Immature natural killer cell (primary cell): ENCODE data around the gene APOBEC3B. TPM values are rescaled to one million over a fixed set of nuclear protein-coding genes. Genes with fewer than 3 reads are reported as not detected.
"Not testable (repeated sequence)": the region's sequence is repeated elsewhere in the genome, so short reads cannot be mapped to it uniquely, and the experiment has no call there.

ENCODE experiments used
- DNase-seq, 3 donors: peaks; one replicate each; pipeline ENCODE4 v3.0.0; 2022; ENCODE audit warnings: mixed read lengths in 1 of 3
- H3K27ac Mint-ChIP-seq, 6 donors: one replicate each; pipeline ENCODE4 v1.8.0; 2020; ENCODE audit warnings: mixed read lengths in 6 of 6, mild to moderate bottlenecking in 5 of 6, inconsistent platforms in 4 of 6, moderate library complexity in 3 of 6
- H3K27me3 Mint-ChIP-seq, 3 donors: one replicate each; pipeline ENCODE4 v1.8.0; 2020 to 2021; ENCODE audit warnings: low read depth in 3 of 3, mild to moderate bottlenecking in 3 of 3, mixed read lengths in 3 of 3, moderate library complexity in 3 of 3, inconsistent platforms in 1 of 3
- H3K36me3 Mint-ChIP-seq, 3 donors: one replicate each; pipeline ENCODE4 v1.8.0; 2020; ENCODE audit warnings: mixed read lengths in 3 of 3, inconsistent platforms in 2 of 3, mild to moderate bottlenecking in 2 of 3
- H3K4me1 Mint-ChIP-seq, 2 donors: one replicate each; pipeline ENCODE4 v1.8.0; 2020; ENCODE audit warnings: inconsistent platforms in 2 of 2, mild to moderate bottlenecking in 2 of 2, mixed read lengths in 2 of 2, moderate library complexity in 1 of 2
- H3K4me3 Mint-ChIP-seq, 5 donors: one replicate each; pipeline ENCODE4 v1.8.0; 2020; ENCODE audit warnings: mild to moderate bottlenecking in 5 of 5, mixed read lengths in 5 of 5, inconsistent platforms in 3 of 5, moderate library complexity in 3 of 5
- H3K9me3 Mint-ChIP-seq, 6 donors: one replicate each; pipeline ENCODE4 v1.8.0; 2020; ENCODE audit warnings: mild to moderate bottlenecking in 6 of 6, mixed read lengths in 6 of 6, inconsistent platforms in 4 of 6, moderate library complexity in 3 of 6
- polyA plus RNA-seq, 3 donors: library from polyadenylated mRNA; unstranded; fragments of 300-500 nt; fragmentation: Illumina TruSeq; gene quantifications; one replicate each; pipeline ENCODE4 v1.2.3, GENCODE V29; 2021

Gene APOBEC3B
- polyA plus RNA-seq, 3 donors from 2014 or later: 2.0 to 3.9 (median 3.3) TPM

DNA sequence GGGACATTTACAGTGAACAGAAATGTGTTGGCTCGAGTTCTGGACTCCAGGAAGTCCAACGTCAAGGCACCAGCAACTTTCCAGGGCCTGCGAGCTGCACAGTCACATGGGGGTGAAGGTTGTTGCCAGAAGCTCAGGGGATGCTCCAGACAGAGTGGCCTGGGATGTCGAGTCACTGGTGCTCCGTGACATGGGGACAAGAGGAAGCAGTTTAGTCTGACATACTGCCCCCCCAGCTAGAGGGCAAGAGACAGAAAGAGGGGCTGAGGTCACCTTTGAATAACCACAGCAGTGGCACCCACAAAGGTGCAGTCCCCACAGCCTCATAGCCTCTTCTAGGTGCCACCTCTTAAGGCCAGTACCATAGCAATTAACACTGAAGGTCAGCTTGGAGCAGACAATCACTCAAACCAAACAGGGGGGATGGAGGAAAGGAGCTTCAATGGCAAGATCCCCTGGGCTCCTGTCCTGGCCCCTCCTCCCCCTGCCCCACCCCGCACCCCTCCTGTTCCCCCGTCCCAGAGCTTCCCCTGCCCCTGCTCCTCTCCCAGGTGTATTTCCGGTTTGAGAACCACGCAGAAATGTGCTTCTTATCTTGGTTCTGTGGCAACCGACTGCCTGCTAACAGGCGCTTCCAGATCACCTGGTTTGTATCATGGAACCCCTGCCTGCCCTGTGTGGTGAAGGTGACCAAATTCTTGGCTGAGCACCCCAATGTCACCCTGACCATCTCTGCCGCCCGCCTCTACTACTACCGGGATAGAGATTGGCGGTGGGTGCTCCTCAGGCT, 42.6 kb downstream of the APOBEC3B start:
- H3K4me1 Mint-ChIP-seq: peaks cover 54 to 61% of the 10 kb centered on the region in 2 donors
- peak overlapping the region; percentile 20 to 89 (median 72) for H3K27ac Mint-ChIP-seq
- no peaks in the 10 kb centered on the region for H3K9me3 Mint-ChIP-seq
- H3K36me3 Mint-ChIP-seq: peaks cover 4 to 21% (median 5%) of the 10 kb centered on the region in 3 donors
- peaks cover 4 to 8% (median 5%) of the 10 kb centered on the region in 3 donors for H3K27me3 Mint-ChIP-seq
- peak in 2 of 3 donors; percentile 32 to 33 for DNase-seq
- peak overlapping the region in 4 of 5 donors; percentile 10 to 63 (median 34) for H3K4me3 Mint-ChIP-seq

DNA sequence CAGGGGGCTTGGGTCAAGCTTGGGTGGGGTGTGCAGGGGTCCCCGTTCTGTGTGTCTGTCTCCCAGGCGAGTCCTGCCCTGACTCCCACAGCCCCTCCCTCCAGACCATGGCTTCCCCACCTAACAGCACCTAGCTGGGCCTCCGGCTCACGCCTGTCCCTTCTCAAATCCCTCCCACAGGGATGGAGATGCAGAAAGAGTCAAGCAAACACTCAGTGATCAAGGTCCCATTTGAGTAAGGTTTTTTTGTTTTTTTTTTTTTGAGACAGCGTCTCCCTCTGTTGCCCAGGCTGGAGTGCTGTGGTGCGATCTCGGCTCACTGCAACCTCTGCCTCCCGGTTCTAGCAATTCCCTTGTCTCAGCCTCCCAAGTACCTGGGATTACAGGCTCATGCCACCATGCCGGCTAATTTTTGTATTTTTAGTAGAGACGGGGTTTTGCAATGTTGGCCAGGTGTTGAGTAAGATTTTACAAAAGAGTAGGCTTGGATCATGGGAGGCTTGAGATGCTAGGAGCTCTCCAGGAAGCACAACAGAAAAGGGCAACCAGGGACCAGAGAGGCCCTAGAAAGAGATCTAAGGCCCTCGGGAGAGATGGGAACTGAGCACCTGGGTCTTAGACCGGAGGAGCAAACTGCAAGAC, 44.5 kb downstream of the APOBEC3B start:
- Mint-ChIP-seq H3K4me1 (peaks cover 37 to 48% of the 10 kb centered on the region in 2 donors), H3K4me3 (no peak overlapping the region), H3K27me3 (peaks cover 0 to 3% (median 0%) of the 10 kb centered on the region in 3 donors), H3K9me3 (no peaks in the 10 kb centered on the region), H3K27ac (peak overlapping the region in 5 of 6 donors; percentile 43 to 81 (median 64)), H3K36me3 (peaks cover 4 to 14% (median 5%) of the 10 kb centered on the region in 3 donors)
- DNase-seq: no peak

DNA sequence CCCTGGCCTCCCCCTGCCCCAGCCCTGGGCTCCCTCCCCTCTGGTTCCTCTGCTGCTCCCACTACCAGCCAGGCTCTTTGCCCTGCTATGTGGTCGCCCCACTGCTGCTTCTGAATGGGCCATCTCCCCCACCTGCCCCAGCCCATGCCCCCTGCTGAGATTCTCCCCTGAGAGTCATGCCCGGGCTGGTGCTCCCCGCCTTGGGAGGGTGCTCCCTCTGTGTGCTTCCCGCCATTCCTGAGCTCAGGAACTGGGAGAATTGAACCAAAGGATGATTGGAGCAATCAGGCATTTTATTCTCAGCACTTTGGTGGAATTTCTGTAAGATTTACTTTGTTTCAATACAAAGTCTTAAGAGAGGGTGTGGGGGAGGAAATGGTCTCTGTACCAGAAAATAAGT, 45.6 kb downstream of the APOBEC3B start:
- Mint-ChIP-seq H3K27ac (peak overlapping the region in 4 of 6 donors; percentile 27 to 60 (median 46)), H3K36me3 (peaks cover 4 to 11% (median 5%) of the 10 kb centered on the region in 3 donors), H3K4me3 (no peak overlapping the region), H3K9me3 (no peaks in the 10 kb centered on the region), H3K27me3 (no peaks in the 10 kb centered on the region), H3K4me1 (peaks cover 26 to 37% of the 10 kb centered on the region in 2 donors)
- DNase-seq: no peak

DNA sequence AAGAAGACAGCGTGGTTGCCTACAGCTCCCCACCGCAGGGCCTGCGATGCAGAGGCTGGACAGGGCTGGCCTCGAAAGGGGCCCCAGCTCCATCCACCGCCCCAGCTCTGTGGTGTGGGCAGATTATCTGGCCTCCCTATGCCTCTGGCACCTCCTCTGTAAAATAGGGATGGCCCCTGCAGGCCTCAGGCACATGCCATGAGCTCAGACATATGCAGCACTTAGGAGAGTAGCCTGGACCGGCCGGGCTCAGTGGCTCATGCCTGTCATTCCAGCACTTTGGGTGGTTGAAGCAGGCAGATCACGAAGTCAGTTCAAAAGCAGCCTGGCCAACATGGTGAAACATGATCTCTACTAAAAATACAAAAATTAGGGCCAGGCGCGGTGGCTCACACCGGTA, 46.1 kb downstream of the APOBEC3B start:
- DNase-seq: no peak
- Mint-ChIP-seq H3K27ac (peak overlapping the region in 2 of 6 donors; percentile 27 to 60), H3K27me3 (no peaks in the 10 kb centered on the region), H3K4me1 (peaks cover 25 to 34% of the 10 kb centered on the region in 2 donors), H3K4me3 (no peak overlapping the region), H3K9me3 (no peaks in the 10 kb centered on the region), H3K36me3 (peaks cover 4 to 11% (median 5%) of the 10 kb centered on the region in 3 donors)

DNA sequence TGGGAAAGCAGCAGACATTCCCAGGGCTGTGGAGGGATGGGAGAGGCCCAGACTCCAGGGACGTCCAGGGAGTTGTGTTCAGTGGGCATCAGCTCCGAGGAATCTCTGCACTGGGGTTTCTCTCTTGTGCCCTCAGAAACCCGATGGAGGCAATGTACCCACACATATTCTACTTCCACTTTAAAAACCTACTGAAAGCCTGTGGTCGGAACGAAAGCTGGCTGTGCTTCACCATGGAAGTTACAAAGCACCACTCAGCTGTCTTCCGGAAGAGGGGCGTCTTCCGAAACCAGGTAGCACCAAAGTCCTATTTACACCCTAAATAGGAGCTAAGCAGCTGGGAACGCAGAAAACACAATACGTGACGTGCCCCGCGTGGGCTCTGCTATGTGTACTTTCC, 47.1 kb downstream of the APOBEC3B start:
- peaks cover 16 to 25% of the 10 kb centered on the region in 2 donors for H3K4me1 Mint-ChIP-seq
- no peaks in the 10 kb centered on the region for H3K27me3 Mint-ChIP-seq
- no peak for DNase-seq
- H3K36me3 Mint-ChIP-seq: peaks cover 0 to 5% (median 5%) of the 10 kb centered on the region in 3 donors
- no peak overlapping the region for H3K27ac Mint-ChIP-seq
- H3K9me3 Mint-ChIP-seq: no peaks in the 10 kb centered on the region
- no peak overlapping the region for H3K4me3 Mint-ChIP-seq

DNA sequence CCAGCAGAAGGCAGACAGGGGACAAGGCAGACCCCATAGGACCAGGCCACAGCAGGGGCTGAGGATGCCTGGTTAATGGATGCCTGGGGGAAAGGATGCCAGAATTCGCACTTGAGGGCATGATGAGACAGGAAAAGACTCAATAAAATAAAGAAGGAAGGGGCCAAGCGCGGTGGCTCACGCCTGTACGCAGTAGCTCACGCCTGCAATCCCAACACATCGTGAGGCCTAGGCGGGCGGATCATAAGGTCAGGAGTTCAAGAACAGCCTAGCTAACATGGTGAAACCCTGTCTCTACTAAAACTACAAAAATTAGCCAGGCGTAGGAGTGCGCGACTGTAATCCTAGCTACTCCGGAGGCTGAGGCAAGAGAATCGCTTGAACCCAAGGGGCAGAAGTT, 48.6 kb downstream of the APOBEC3B start:
- H3K9me3 Mint-ChIP-seq: no peaks in the 10 kb centered on the region
- no peak for DNase-seq
- H3K4me3 Mint-ChIP-seq: no peak overlapping the region
- H3K36me3 Mint-ChIP-seq: no peaks in the 10 kb centered on the region
- H3K4me1 Mint-ChIP-seq: peaks cover 5 to 13% of the 10 kb centered on the region in 2 donors
- H3K27ac Mint-ChIP-seq: peak overlapping the region in 2 of 6 donors; percentile 69
- H3K27me3 Mint-ChIP-seq: no peaks in the 10 kb centered on the region

DNA sequence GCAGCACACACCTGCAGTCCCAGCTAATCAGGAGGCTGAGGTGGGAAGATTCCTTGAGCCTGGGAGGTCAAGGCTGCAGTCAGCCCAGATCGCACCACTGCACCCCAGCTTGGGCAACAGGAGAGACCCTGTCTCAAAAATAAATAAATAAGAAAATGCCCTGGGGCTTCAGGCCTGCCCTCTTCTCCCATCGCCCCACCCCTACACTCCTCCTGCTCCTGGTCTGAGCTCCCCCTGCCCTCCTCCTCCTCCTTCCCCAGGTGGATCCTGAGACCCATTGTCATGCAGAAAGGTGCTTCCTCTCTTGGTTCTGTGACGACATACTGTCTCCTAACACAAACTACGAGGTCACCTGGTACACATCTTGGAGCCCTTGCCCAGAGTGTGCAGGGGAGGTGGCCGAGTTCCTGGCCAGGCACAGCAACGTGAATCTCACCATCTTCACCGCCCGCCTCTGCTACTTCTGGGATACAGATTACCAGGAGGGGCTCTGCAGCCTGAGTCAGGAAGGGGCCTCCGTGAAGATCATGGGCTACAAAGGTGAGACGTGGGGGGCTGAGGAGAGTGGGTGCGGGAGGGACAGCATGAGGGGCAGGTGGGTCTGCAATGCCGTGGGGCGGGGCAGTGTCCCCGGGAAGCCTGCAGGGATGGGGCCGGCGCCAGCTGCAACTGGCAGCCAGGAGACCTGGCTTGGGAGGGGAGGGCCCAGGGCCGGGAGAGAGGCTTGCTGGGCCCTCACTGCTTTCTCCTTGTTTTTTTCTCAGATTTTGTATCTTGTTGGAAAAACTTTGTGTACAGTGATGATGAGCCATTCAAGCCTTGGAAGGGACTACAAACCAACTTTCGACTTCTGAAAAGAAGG, 49.5 kb downstream of the APOBEC3B start:
- H3K27me3 Mint-ChIP-seq, H3K9me3 Mint-ChIP-seq, H3K36me3 Mint-ChIP-seq, DNase-seq, H3K4me3 Mint-ChIP-seq, H3K4me1 Mint-ChIP-seq: not testable (repeated sequence)
- peak overlapping the region in 2 of 6 donors; percentile 55 to 67 for H3K27ac Mint-ChIP-seq

DNA sequence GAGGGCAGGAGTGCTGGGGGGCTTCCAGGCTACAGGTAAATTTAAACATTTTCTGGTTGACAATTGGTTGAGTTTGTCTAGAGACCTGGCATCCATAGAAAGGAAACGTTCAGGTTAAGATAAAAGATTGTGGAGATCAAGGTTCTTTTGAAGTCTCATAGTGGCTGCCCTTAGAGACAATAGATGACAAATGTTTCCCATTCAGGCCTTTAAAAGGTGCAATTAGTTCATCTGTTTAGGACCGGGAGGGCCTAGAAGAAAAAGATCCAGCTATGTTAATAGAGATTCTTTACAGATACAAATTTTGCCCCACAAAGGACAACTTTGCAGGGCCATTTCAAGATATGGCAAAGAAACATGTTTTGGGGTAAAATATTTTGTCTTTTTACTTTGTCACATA, 54.9 kb downstream of the APOBEC3B start:
- H3K4me3 Mint-ChIP-seq, DNase-seq, H3K36me3 Mint-ChIP-seq, H3K27me3 Mint-ChIP-seq, H3K9me3 Mint-ChIP-seq: not testable (repeated sequence)
- H3K4me1 Mint-ChIP-seq: peaks cover 11 to 22% of the 10 kb centered on the region in 2 donors
- peak overlapping the region in 5 of 6 donors; percentile 20 to 50 (median 38) for H3K27ac Mint-ChIP-seq

DNA sequence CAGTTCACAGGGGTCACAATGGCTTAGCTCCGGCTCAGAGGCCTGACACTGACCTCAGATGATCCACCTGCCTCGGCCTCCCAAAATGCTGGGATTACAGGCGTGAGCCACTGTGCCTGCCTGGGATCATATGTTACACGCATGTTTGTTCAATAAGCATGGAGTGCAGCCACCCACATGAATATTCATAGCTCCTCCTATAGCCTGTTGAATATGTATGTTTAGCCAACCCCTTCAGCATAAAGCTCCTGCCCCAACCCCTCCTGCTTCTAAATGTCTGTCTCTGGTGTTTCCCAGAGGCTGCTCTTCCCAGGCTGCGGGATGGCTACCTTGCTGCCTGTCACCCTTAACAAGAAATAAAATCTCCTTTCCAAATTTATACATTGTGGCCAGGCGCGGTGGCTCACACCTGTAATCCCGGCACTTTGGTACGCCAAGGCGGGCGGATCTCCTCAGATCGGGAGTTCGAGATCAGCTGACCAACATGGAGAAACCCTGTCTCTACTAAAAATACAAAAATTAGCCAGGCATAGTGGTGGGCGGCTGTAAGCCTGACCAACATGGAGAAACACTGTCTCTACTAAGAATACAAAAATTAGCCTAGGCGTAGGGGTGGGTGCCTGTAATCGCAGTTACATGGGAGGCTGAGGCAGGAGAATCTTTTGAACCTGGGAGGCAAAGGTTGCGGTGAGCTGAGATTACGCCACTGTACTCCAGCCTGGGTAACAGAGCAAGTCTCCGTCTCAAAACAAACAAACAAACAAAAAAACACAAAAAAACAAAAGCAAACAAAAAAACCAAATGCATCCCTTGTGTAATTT, 57.4 kb downstream of the APOBEC3B start:
- Mint-ChIP-seq H3K36me3 (peaks cover 0 to 6% (median 0%) of the 10 kb centered on the region in 3 donors), H3K9me3 (no peaks in the 10 kb centered on the region), H3K27me3 (peaks cover 2 to 4% (median 2%) of the 10 kb centered on the region in 3 donors), H3K27ac (peak overlapping the region; percentile 88 to 94 (median 90)), H3K4me3 (peak overlapping the region; percentile 83 to 88 (median 85)), H3K4me1 (peaks cover 23 to 35% of the 10 kb centered on the region in 2 donors)
- DNase-seq: no peak

DNA sequence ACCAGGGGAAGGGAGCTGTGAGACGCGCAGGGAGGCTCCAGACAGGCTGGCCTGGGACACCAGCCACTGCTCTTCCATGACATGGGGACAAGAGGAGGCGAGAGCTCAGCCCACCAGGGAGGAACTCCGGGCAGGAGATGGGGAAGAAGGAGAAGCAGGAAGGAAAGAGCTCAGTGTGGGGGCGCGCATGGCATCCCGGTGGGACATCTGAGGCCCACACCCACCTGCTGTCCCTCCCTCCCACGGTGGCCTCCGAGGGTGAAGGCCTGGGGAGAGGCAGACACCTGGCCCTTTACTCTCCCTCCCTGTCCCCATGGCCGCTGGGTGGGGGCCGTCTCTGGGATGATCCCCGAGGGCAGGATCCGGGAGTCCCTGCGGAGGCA, 58.0 kb downstream of the APOBEC3B start:
- H3K9me3 Mint-ChIP-seq, H3K27me3 Mint-ChIP-seq, H3K36me3 Mint-ChIP-seq, DNase-seq: not testable (repeated sequence)
- Mint-ChIP-seq H3K4me1 (peaks cover 28 to 40% of the 10 kb centered on the region in 2 donors), H3K4me3 (peak overlapping the region; percentile 83 to 88 (median 85)), H3K27ac (peak overlapping the region; percentile 88 to 94 (median 90))

DNA sequence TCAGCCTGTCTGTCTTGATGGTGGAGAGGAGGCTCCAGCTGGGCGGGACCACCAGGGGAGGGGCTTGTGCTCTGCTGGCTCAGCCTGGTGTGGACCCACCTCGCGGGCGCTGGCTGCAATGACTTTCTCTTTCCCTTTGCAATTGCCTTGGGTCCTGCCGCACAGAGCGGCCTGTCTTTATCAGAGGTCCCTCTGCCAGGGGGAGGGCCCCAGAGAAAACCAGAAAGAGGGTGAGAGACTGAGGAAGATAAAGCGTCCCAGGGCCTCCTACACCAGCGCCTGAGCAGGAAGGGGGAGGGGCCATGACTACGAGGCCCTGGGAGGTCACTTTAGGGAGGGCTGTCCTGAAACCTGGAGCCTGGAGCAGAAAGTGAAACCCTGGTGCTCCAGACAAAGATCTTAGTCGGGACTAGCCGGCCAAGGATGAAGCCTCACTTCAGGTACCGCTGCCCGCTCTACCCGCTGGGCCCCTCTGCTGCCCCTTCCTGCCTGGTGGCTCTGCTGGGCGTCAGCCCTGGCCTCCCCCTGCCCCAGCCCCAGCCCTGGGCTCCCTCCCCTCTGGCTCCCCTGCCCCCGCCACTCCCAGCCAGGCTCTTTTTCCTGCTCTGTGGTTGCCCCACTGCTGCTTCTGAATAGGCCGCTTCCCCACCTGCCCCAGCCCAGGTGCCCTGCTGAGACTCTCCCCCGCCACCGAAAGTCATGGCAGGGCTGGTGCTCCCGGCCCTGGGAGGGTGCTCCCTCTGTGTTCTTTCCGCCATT, 58.6 kb downstream of the APOBEC3B start, which contains the start of gene APOBEC3F:
APOBEC3F (plus strand) TSS at position 327 of the 759 bp plus-strand sequence; CDS start at position 424, 97 bp downstream.
- peak; percentile 82 to 89 (median 83) for DNase-seq
- H3K4me1 Mint-ChIP-seq: peaks cover 33 to 45% of the 10 kb centered on the region in 2 donors

DNA sequence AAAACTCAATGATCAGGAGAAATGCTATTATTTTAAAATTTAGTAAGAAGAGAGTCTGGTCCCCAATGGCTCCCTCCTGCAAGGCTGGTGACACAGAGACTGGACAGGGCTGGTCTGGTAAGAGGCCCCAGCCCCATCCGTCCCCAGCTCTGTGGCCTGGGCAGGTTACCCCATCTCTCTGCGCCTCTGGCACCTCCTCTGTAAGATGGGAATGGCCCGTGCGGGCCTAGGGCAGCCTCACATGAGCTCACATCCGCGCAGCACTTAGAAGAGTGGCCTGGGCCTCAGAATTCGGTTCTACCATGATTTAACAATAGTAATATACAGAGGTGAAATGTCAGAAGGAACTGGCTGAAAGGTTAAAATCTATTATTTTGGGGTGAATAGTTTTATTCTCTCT, 59.8 kb downstream of the APOBEC3B start:
- peaks cover 45 to 54% of the 10 kb centered on the region in 2 donors for H3K4me1 Mint-ChIP-seq
- H3K27ac Mint-ChIP-seq: peak overlapping the region; percentile 89 to 94 (median 92)
- H3K9me3 Mint-ChIP-seq: no peaks in the 10 kb centered on the region
- H3K27me3 Mint-ChIP-seq: peaks cover 2 to 4% (median 3%) of the 10 kb centered on the region in 3 donors
- peaks cover 0 to 11% (median 4%) of the 10 kb centered on the region in 3 donors for H3K36me3 Mint-ChIP-seq
- peak overlapping the region; percentile 63 to 88 (median 85) for H3K4me3 Mint-ChIP-seq
- no peak for DNase-seq

More for the DNA sequence above, 58.6 kb downstream of the APOBEC3B start, which contains the start of gene APOBEC3F:
- not testable (repeated sequence) for H3K27me3 Mint-ChIP-seq, H3K9me3 Mint-ChIP-seq, H3K36me3 Mint-ChIP-seq
- Mint-ChIP-seq H3K4me3 (peak within 1 kb of the TSS; percentile 83 to 88 (median 85)), H3K27ac (peak within 1 kb of the TSS; percentile 89 to 94 (median 93))
